HCT116 (cell line): ENCODE measurements around the gene COX20. TPM values are rescaled to one million over a fixed set of nuclear protein-coding genes. Genes with fewer than 3 reads are reported as not detected.

Source experiments
- ATAC-seq: fragments of 200-7000 bp; cut with Tn5 transposase; 2 replicates; pipeline ENCODE4 v1.9.1; 2020; ENCODE audit warnings: mild to moderate bottlenecking, moderate library complexity
- Bru-seq: library from RNA; stranded (reverse); fragments of 400-500 nt; gene quantifications from one replicate; lab custom pipeline; 2021; lab: Mats Ljungman, UMichigan
- BruChase-seq, 2 experiments: library from RNA; stranded (reverse); fragments of 400-500 nt; gene quantifications; one replicate each; lab custom pipeline; 2021; lab: Mats Ljungman, UMichigan
- BruUV-seq: library from RNA; stranded (reverse); fragments of 400-500 nt; replicated peaks from 2 replicates; lab custom pipeline; 2021; lab: Mats Ljungman, UMichigan
- CTCF ChIA-PET: fragments of 300-600 bp; sonication (Branson Sonifier 250); formaldehyde crosslinking; loops from one replicate; lab custom pipeline; 2021; ENCODE audit warnings: antibody characterized with exemption; lab: Charles Lee
- POLR2A ChIA-PET: fragments of 300-600, 350-600 bp; sonication (Branson Sonifier 250); formaldehyde crosslinking; loops from one replicate; lab custom pipeline; 2021; ENCODE audit warnings: antibody characterized with exemption; lab: Charles Lee
- RAD21 ChIA-PET, 2 experiments: fragments of 300-600 bp; sonication (Branson Sonifier 250); formaldehyde crosslinking; loops; one replicate each; lab custom pipeline; 2023; ENCODE audit warnings: low total read pairs in 2 of 2; ENCODE audit not compliant: uncharacterized antibody in 2 of 2, unreplicated experiment in 2 of 2, low non-redundant PET in 1 of 2; lab: Charles Lee
- DNase-seq: peaks from one replicate; pipeline ENCODE4 v3.0.0-alpha.2; 2010; ENCODE audit warnings: low read depth, low spot score
- H2AFZ ChIP-seq: fragments of 200-600 bp; shearing (Covaris generic), sonication (generic); 2 replicates; pipeline ENCODE4 v1.6.1; 2017; ENCODE audit warnings: low read depth, mixed run types, mixed read lengths, antibody characterized with exemption, low read length; ENCODE audit not compliant: poor library complexity, severe bottlenecking
- H3K27ac ChIP-seq: 2 replicates; pipeline ENCODE4 v1.5.1; 2012; ENCODE audit warnings: low read depth, low read length
- H3K27me3 ChIP-seq: fragments of 200-600 bp; sonication (generic); 2 replicates; pipeline ENCODE4 v1.6.1; 2016; ENCODE audit warnings: mixed run types, low read length, mixed read lengths; ENCODE audit not compliant: insufficient read depth
- H3K36me3 ChIP-seq, 2 experiments: fragments of 200-500 bp in 1 of 2; fragments of 200-600 bp in 1 of 2; sonication (Bioruptor generic) in 1 of 2; sonication (generic) in 1 of 2; 2 replicates each; pipeline versions ENCODE4 v1.5.1 to v1.6.1; 2014 to 2016; ENCODE audit warnings: low read length in 2 of 2, inconsistent platforms in 1 of 2, mixed read lengths in 1 of 2, mixed run types in 1 of 2; ENCODE audit not compliant: insufficient read depth in 2 of 2, control insufficient read depth in 1 of 2
- H3K4me1 ChIP-seq, 2 experiments: fragments of 200-600 bp in 1 of 2; sonication (generic) in 1 of 2; 2 replicates each; pipeline versions ENCODE4 v1.5.1 to v1.6.1; 2012 to 2017; ENCODE audit warnings: low read length in 2 of 2, inconsistent platforms in 1 of 2, mild to moderate bottlenecking in 1 of 2, mixed read lengths in 1 of 2, mixed run types in 1 of 2, moderate library complexity in 1 of 2; ENCODE audit not compliant: insufficient read depth in 2 of 2, control insufficient read depth in 1 of 2
- H3K4me2 ChIP-seq: fragments of 200-600 bp; sonication (generic); 2 replicates; pipeline ENCODE4 v1.6.1; 2017; ENCODE audit warnings: mixed run types, low read length, mixed read lengths
- H3K4me3 ChIP-seq, 2 experiments: fragments of 200-600 bp in 1 of 2; sonication (generic) in 1 of 2; replicated peaks in 1 of 2; 2 replicates each; pipeline ENCODE4 v1.5.1; 2011 to 2016; ENCODE audit warnings: low read length in 2 of 2, control low read depth in 1 of 2, low read depth in 1 of 2, mild to moderate bottlenecking in 1 of 2, mixed read lengths in 1 of 2, mixed run types in 1 of 2
- H3K79me2 ChIP-seq: fragments of 200-600 bp; sonication (generic); 2 replicates; pipeline ENCODE4 v1.6.1; 2017; ENCODE audit warnings: mild to moderate bottlenecking, mixed run types, low read length, moderate library complexity, mixed read lengths; ENCODE audit not compliant: insufficient read depth
- H3K9ac ChIP-seq: fragments of 200-600 bp; sonication (generic); 2 replicates; pipeline ENCODE4 v1.6.1; 2016; ENCODE audit warnings: low read length, mixed read lengths
- H3K9me2 ChIP-seq: fragments of 200-600 bp; sonication (generic), shearing (Covaris generic); 2 replicates; pipeline ENCODE4 v1.6.1; 2017; ENCODE audit warnings: mixed run types, mild to moderate bottlenecking, moderate library complexity; ENCODE audit not compliant: insufficient read depth
- H3K9me3 ChIP-seq, 2 experiments: fragments of 200-500 bp in 1 of 2; fragments of 200-600 bp in 1 of 2; sonication (Bioruptor generic) in 1 of 2; sonication (generic) in 1 of 2; 2 replicates each; pipeline ENCODE4 v1.6.1; 2014 to 2017; ENCODE audit warnings: low read length in 2 of 2, mixed read lengths in 2 of 2, inconsistent platforms in 1 of 2, low read depth in 1 of 2, mild to moderate bottlenecking in 1 of 2, mixed run types in 1 of 2, moderate library complexity in 1 of 2; ENCODE audit not compliant: control insufficient read depth in 1 of 2, insufficient read depth in 1 of 2
- H4K20me1 ChIP-seq: fragments of 200-600 bp; sonication (generic), shearing (Covaris generic); 2 replicates; pipeline ENCODE4 v1.6.1; 2017; ENCODE audit warnings: mixed run types, mild to moderate bottlenecking, moderate library complexity; ENCODE audit not compliant: insufficient read depth
- CBX3 ChIP-seq: IDR thresholded peaks from 2 replicates; pipeline ENCODE4 v1.6.1; 2012; ENCODE audit warnings: low read depth
- EGR1 ChIP-seq: IDR thresholded peaks from 2 replicates; pipeline ENCODE4 v1.6.1; 2012; ENCODE audit warnings: low read depth
- ELF1 ChIP-seq: IDR thresholded peaks from 2 replicates; pipeline ENCODE4 v1.6.1; 2012; ENCODE audit warnings: low read depth, borderline replicate concordance
- EZH2 ChIP-seq: fragments of 200-600 bp; sonication (generic); IDR thresholded peaks from 2 replicates; pipeline ENCODE4 v1.6.1; 2017; ENCODE audit warnings: antibody characterized with exemption, mixed run types
- EZH2phosphoT487 ChIP-seq: fragments of 200-600 bp; IDR thresholded peaks from 2 replicates; pipeline ENCODE4 v1.6.1; 2018; ENCODE audit warnings: antibody characterized with exemption, borderline replicate concordance
- FOSL1 ChIP-seq: IDR thresholded peaks from 2 replicates; pipeline ENCODE4 v1.6.1; 2012; ENCODE audit warnings: low read depth
- JUND ChIP-seq: IDR thresholded peaks from 2 replicates; pipeline ENCODE4 v1.6.1; 2012
- MAX ChIP-seq: IDR thresholded peaks from 2 replicates; pipeline ENCODE4 v1.6.1; 2012
- POLR2A ChIP-seq: IDR thresholded peaks from 2 replicates; pipeline ENCODE4 v1.7.0; 2011; ENCODE audit warnings: borderline replicate concordance; ENCODE audit not compliant: insufficient read depth, insufficient read length; ENCODE audit errors: extremely low read depth
- RAD21 ChIP-seq: IDR thresholded peaks from 2 replicates; pipeline ENCODE4 v1.6.1; 2012; ENCODE audit warnings: low read depth, mild to moderate bottlenecking
- REST ChIP-seq: IDR thresholded peaks from 2 replicates; pipeline ENCODE4 v1.6.1; 2012; ENCODE audit warnings: low read depth
- SIN3A ChIP-seq: IDR thresholded peaks from 2 replicates; pipeline ENCODE4 v1.6.1; 2012; ENCODE audit warnings: low read depth
- SRF ChIP-seq: IDR thresholded peaks from 2 replicates; pipeline ENCODE4 v1.6.1; 2012; ENCODE audit warnings: low read depth
- YY1 ChIP-seq: IDR thresholded peaks from 2 replicates; pipeline ENCODE4 v1.6.1; 2011; ENCODE audit warnings: low read length, low read depth, moderate library complexity, mild to moderate bottlenecking; ENCODE audit not compliant: insufficient replicate concordance; ENCODE audit errors: extremely low read depth
- ZBTB33 ChIP-seq: IDR thresholded peaks from 2 replicates; pipeline ENCODE4 v1.6.1; 2011; ENCODE audit warnings: mild to moderate bottlenecking, low read length, moderate library complexity; ENCODE audit not compliant: insufficient replicate concordance; ENCODE audit errors: extremely low read depth
- ZFX ChIP-seq: fragments of 450-650 bp; IDR thresholded peaks from 2 replicates; pipeline ENCODE4 v1.6.1; 2017
- ZNF274 ChIP-seq: fragments of 200-500 bp; sonication (Bioruptor generic); IDR thresholded peaks from 2 replicates; pipeline ENCODE4 v1.6.1; 2014; ENCODE audit warnings: mild to moderate bottlenecking, low read depth, low read length, inconsistent platforms
- intact Hi-C: fragments of 100-400 bp; cut with micrococcal nuclease; formaldehyde crosslinking; loops from 2 replicates; pipeline ENCODE4 v1.10.0; 2022
- long read RNA-seq: library from polyadenylated mRNA; unstranded; transcript quantifications from one replicate; pipeline ENCODE4 v2.0.0, GENCODE V29; 2021; ENCODE audit not compliant: unreplicated experiment
- polyA plus RNA-seq: library from polyadenylated mRNA; unstranded; fragments of >200 nt; gene quantifications from 2 replicates; pipeline ENCODE4 v1.2.1, GENCODE V29; 2012; ENCODE audit warnings: missing spikeins
- total RNA-seq: library from RNA; stranded (reverse); gene quantifications from one replicate; pipeline ENCODE4 v1.2.1, GENCODE V29; 2021; ENCODE audit not compliant: unreplicated experiment
- TF ChIP-seq, protein P1 (sequence below): IDR thresholded peaks from 2 replicates; pipeline ENCODE4 v1.6.1; 2012

COX20 gene, protein sequence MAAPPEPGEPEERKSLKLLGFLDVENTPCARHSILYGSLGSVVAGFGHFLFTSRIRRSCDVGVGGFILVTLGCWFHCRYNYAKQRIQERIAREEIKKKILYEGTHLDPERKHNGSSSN
- total RNA-seq, result 48.1 TPM
- polyA plus RNA-seq, result 11.7 and 18.0 TPM in 2 replicates
- Bru-seq, nascent RNA, result percentile 97 among the genes with signal in this experiment
- BruChase-seq, experiment 1, labeled RNA remaining after a 6-hour chase, result percentile 95 among the genes with signal in this experiment
- BruChase-seq, experiment 2, labeled RNA remaining after a 2-hour chase, result percentile 93 among the genes with signal in this experiment
- long read RNA-seq, transcript COX20-203 (4 exons, 2,631 nt), result major isoform, 85 of 173 reads
- long read RNA-seq, transcript COX20-202 (3 exons, 1,005 nt), result minor isoform, 22 of 173 reads
- long read RNA-seq, partial matches to known transcripts, result 48 of 173 reads
- long read RNA-seq, other reads (novel, unspliced or antisense), result 15 of 173 reads

GRCh38 chr1:244835276-244836134, at the start of gene COX20:
Gene COX20 (plus strand): TSS chr1:244835658. CDS start chr1:244835715, 57 bp downstream.
- Histone ChIP-seq H3K4me2 (peak within 1 kb of the TSS; percentile 86), H3K9me3 (no peaks in the 10 kb centered on the region), H3K27ac (peak within 1 kb of the TSS; percentile 89), H3K9me2 (no peaks in the 10 kb centered on the region), H3K9ac (peak within 1 kb of the TSS; percentile 94), H3K27me3 (no peaks in the 10 kb centered on the region), H3K4me1 (peaks cover 18 to 64% of the 10 kb centered on the region in 2 experiments), H3K4me3 (peak within 1 kb of the TSS; percentile 88 to 91), H2AFZ (no peak within 1 kb of the TSS), H4K20me1 (no peaks in the 10 kb centered on the region; the same call in 1 of the 2 replicates), H3K36me3 (peaks cover 7% of the 10 kb centered on the region in 2 experiments; a peak in 1 of 4 replicates), H3K79me2 (peaks cover 50% of the 10 kb centered on the region)
- no TSS peak for BruUV-seq
- intact Hi-C loops, result loop anchor here (2.0 to 10.0 kb wide), 3 partner anchors 135 to 1319 kb away; partner anchors contain the start of gene DESI2
- DNase-seq (peak; percentile 71), ATAC-seq (peak; percentile 74)
- CTCF ChIA-PET, result interaction anchor here (1.1 kb wide), 1 partner anchor 34 kb away, joined by 3 read pairs; no protein-coding TSS in a partner anchor
- RAD21 ChIA-PET, result interaction anchor here in 1 of 2 experiments (1.0 kb wide), 1 partner anchor 34 kb away, joined by 3 read pairs; no protein-coding TSS in a partner anchor
- POLR2A ChIA-PET, result interaction anchor here (0.7 to 2.5 kb wide), 7 partner anchors 10 to 207 kb away, joined by 3 to 10 read pairs (median 5); no protein-coding TSS in a partner anchor
- TF ChIP-seq POLR2A, result peak; percentile 41
- TF ChIP-seq RAD21, result no peak
- TF ChIP-seq CBX3, result no peak
- TF ChIP-seq ZFX, result 0 out of 2 replicates have a peak, but pooled peaks have one; percentile 20
- no peak for TF ChIP-seq EZH2
- TF ChIP-seq JUND, result peak; percentile 48
- TF ChIP-seq SRF, result peak; percentile 70; the same call in 1 of the 2 replicates
- TF ChIP-seq ELF1, result no peak
- TF ChIP-seq ZBTB33, result no peak
- TF ChIP-seq EGR1, result peak; percentile 71; the same call in 1 of the 2 replicates
- no peak for TF ChIP-seq FOSL1
- no peak; the same call in none of the 2 replicates for TF ChIP-seq SIN3A
- TF ChIP-seq, protein P1, sequence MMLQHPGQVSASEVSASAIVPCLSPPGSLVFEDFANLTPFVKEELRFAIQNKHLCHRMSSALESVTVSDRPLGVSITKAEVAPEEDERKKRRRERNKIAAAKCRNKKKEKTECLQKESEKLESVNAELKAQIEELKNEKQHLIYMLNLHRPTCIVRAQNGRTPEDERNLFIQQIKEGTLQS, result no peak
- TF ChIP-seq MAX, result peak; percentile 75; the same call in 1 of the 2 replicates
- TF ChIP-seq ZNF274, result no peak
- TF ChIP-seq YY1, result peak; percentile 91
- no peak for TF ChIP-seq EZH2phosphoT487
- TF ChIP-seq REST, result no peak
